Stomach (tissue), 9 donors: Measurements from ENCODE around the gene CCDC68. TPM values are rescaled to one million over a fixed set of nuclear protein-coding genes. Genes with fewer than 3 reads are reported as not detected.

ENCODE experiments used
- DNase-seq, 2 donors: peaks; one replicate each; pipeline versions ENCODE4 v3.0.0 to v3.0.0-alpha.2; 2013 to 2019
- H3K27ac ChIP-seq, 5 donors: fragments of 200-600 bp in 4 of 5; sonication (generic) in 4 of 5; one replicate each; pipeline ENCODE4 v1.5.1; 2013 to 2019; ENCODE audit warnings: mild to moderate bottlenecking in 1 of 5, moderate library complexity in 1 of 5
- H3K27me3 ChIP-seq, 3 donors: fragments of 200-600 bp; sonication (generic); one replicate each; pipeline ENCODE4 v1.5.1; 2017 to 2019; ENCODE audit warnings: mixed run types in 1 of 3
- H3K36me3 ChIP-seq, 4 donors: fragments of 200-600 bp; sonication (generic); 1 replicate in 3 of 4; 2 replicates in 1 of 4; pipeline ENCODE4 v1.5.1; 2016 to 2019
- H3K4me1 ChIP-seq, 4 donors: fragments of 200-600 bp; sonication (generic); one replicate each; pipeline ENCODE4 v1.5.1; 2016 to 2019
- H3K4me3 ChIP-seq, 4 donors: fragments of 200-600 bp; sonication (generic) in 3 of 4; one replicate each; pipeline ENCODE4 v1.5.1; 2016 to 2019; ENCODE audit warnings: mild to moderate bottlenecking in 1 of 4
- H3K9me3 ChIP-seq, 4 donors: fragments of 200-600 bp; sonication (generic); one replicate each; pipeline ENCODE4 v1.5.1; 2016 to 2019
- CTCF ChIP-seq, 7 experiments: fragments of 450-650 bp in 4 of 7; fragments of 200-600 bp in 3 of 7; sonication (generic) in 3 of 7; IDR thresholded peaks; one replicate each; pipeline ENCODE4 v1.5.1; 2016 to 2019; ENCODE audit warnings: antibody characterized with exemption in 7 of 7, control low read depth in 2 of 7, mild to moderate bottlenecking in 1 of 7
- EP300 ChIP-seq: sonication (generic); formaldehyde crosslinking; IDR thresholded peaks from one replicate; pipeline ENCODE4 v1.6.1; 2017; ENCODE audit warnings: antibody characterized with exemption
- POLR2A ChIP-seq, 4 donors: fragments of 450-650 bp; IDR thresholded peaks; one replicate each; pipeline ENCODE4 v1.6.1; 2016; ENCODE audit warnings: antibody characterized with exemption in 4 of 4, control low read depth in 2 of 4, mild to moderate bottlenecking in 1 of 4, moderate library complexity in 1 of 4
- POLR2AphosphoS5 ChIP-seq, 3 donors: sonication (generic); formaldehyde crosslinking; IDR thresholded peaks; one replicate each; pipeline ENCODE4 v1.6.1; 2016; ENCODE audit warnings: antibody characterized with exemption in 3 of 3
- WGBS, 5 donors: extraction: QIAGEN DNeasy Blood & Tissue Kit in 3 of 5; methylation state at CpG; one replicate each; pipeline versions ENCODE4 v1.1.5 to v1.1.7; 2013 to 2018; 5-methylcytosine and 5-hydroxymethylcytosine counted together
- intact Hi-C: fragments of 100-400 bp; cut with DNase I; formaldehyde crosslinking; loops from one replicate; pipeline ENCODE4 v1.15.1; 2023; ENCODE audit warnings: low total_unique reads
- polyA plus RNA-seq, 3 donors: library from polyadenylated mRNA; stranded (reverse); fragments of 200-250 nt; gene quantifications; one replicate each; pipeline ENCODE4 v1.2.3, GENCODE V29; 2013
- total RNA-seq, 5 donors: library from RNA; depleted of rRNA; stranded (reverse); fragments of >200 nt; gene quantifications; one replicate each; pipeline versions ENCODE4 v1.1.0 to v1.2.3, GENCODE V29; 2014 to 2016
- donor health status: healthy with polysubstance abuse.
- donor health status: Bipolar disorder and iron deficiency.
- donor health status: healthy.

CCDC68 gene
- total and polyA plus RNA-seq, 8 donors = 2.8 to 154 (median 22.0) TPM

- H3K4me1 ChIP-seq = peaks cover 32 to 55% (median 49%) of the 10 kb centered on the region in 4 donors
- intact Hi-C loops = no loop called here
- TF ChIP-seq POLR2A (IDR thresholded peaks at IDR 0.05) = no peak
- peak in 2 of 3 donors; percentile 14 to 25 for TF ChIP-seq POLR2AphosphoS5 (IDR thresholded peaks at IDR 0.05)
- H3K36me3 ChIP-seq = no peaks in the 10 kb centered on the region
- no peak overlapping the region for H3K4me3 ChIP-seq
- DNase-seq = peak in 1 of 2 donors; percentile 66
- 17 to 49% (median 26%) methylated on average over 4 of the region's 4 CpGs for WGBS, 5 donors
- peak overlapping the region; percentile 43 to 83 (median 67) for H3K27ac ChIP-seq
- H3K9me3 ChIP-seq = no peaks in the 10 kb centered on the region
- H3K27me3 ChIP-seq = no peaks in the 10 kb centered on the region
Measured at GRCh38 chr18:54948350-54948837, 10.9 kb downstream of the CCDC68 start.

- no peak for TF ChIP-seq EP300
- H3K9me3 ChIP-seq = no peaks in the 10 kb centered on the region
- intact Hi-C loops = no loop called here
- 5 to 42% (median 26%) methylated on average over 1 of the region's 1 CpG for WGBS, 5 donors
- no peaks in the 10 kb centered on the region for H3K27me3 ChIP-seq
- H3K4me3 ChIP-seq = no peak overlapping the region
- peaks cover 0 to 6% (median 0%) of the 10 kb centered on the region in 4 donors for H3K36me3 ChIP-seq
- H3K27ac ChIP-seq = peak overlapping the region in 4 of 5 donors; percentile 32 to 83 (median 78)
- peaks cover 32 to 55% (median 49%) of the 10 kb centered on the region in 4 donors for H3K4me1 ChIP-seq
- peak; percentile 41 to 53 for DNase-seq
Measured at GRCh38 chr18:54947091-54947490, 12.2 kb downstream of the CCDC68 start.

GRCh38 chr18:54946149-54946581 is 13.1 kb downstream of the CCDC68 start:
- peaks cover 32 to 55% (median 49%) of the 10 kb centered on the region in 4 donors for H3K4me1 ChIP-seq
- H3K27me3 ChIP-seq = no peaks in the 10 kb centered on the region
- H3K27ac ChIP-seq = peak overlapping the region; percentile 73 to 83 (median 76)
- H3K36me3 ChIP-seq = peaks cover 0 to 11% (median 0%) of the 10 kb centered on the region in 4 donors
- DNase-seq = peak; percentile 75 to 91
- no peak for TF ChIP-seq CTCF (IDR thresholded peaks at IDR 0.05)
- peak in 2 of 3 donors; percentile 78 to 83 for TF ChIP-seq POLR2AphosphoS5 (IDR thresholded peaks at IDR 0.05)
- no peak for TF ChIP-seq EP300
- no peak for TF ChIP-seq POLR2A (IDR thresholded peaks at IDR 0.05)
- 5 to 15% (median 8%) methylated on average over 7 of the region's 7 CpGs for WGBS, 5 donors
- peak overlapping the region; percentile 34 to 45 (median 38) for H3K4me3 ChIP-seq
- no peaks in the 10 kb centered on the region for H3K9me3 ChIP-seq
- intact Hi-C loops = no loop called here

GRCh38 chr18:54945576-54946125 is 13.6 kb downstream of the CCDC68 start:
- Histone ChIP-seq H3K27me3 (no peaks in the 10 kb centered on the region), H3K36me3 (peaks cover 0 to 15% (median 1%) of the 10 kb centered on the region in 4 donors), H3K4me3 (peak overlapping the region; percentile 34 to 45 (median 38)), H3K9me3 (no peaks in the 10 kb centered on the region), H3K4me1 (peaks cover 32 to 55% (median 49%) of the 10 kb centered on the region in 4 donors), H3K27ac (peak overlapping the region; percentile 65 to 83 (median 76))
- DNase-seq = peak in 1 of 2 donors; percentile 48
- TF ChIP-seq POLR2AphosphoS5 (IDR thresholded peaks at IDR 0.05) = no peak
- TF ChIP-seq CTCF (IDR thresholded peaks at IDR 0.05) = no peak
- TF ChIP-seq EP300 = no peak
- TF ChIP-seq POLR2A (IDR thresholded peaks at IDR 0.05) = no peak
- intact Hi-C loops = no loop called here
- 18 to 40% (median 21%) methylated on average over 4 of the region's 4 CpGs for WGBS, 5 donors

GRCh38 chr18:54942569-54942968 is 16.7 kb downstream of the CCDC68 start:
- Histone ChIP-seq H3K27ac (no peak overlapping the region), H3K36me3 (peaks cover 9 to 46% (median 18%) of the 10 kb centered on the region in 4 donors), H3K9me3 (no peaks in the 10 kb centered on the region), H3K27me3 (no peaks in the 10 kb centered on the region), H3K4me3 (no peak overlapping the region), H3K4me1 (peaks cover 19 to 32% (median 23%) of the 10 kb centered on the region in 4 donors)
- TF ChIP-seq CTCF (IDR thresholded peaks at IDR 0.05) (no peak), POLR2A (IDR thresholded peaks at IDR 0.05) (no peak), EP300 (no peak), POLR2AphosphoS5 (IDR thresholded peaks at IDR 0.05) (no peak)
- 94 to 100% (median 96%) methylated on average over 3 of the region's 3 CpGs for WGBS, 5 donors
- intact Hi-C loops = no loop called here
- DNase-seq = no peak
